GM23338 (cell line): Measurements from ENCODE around the gene CTNNBIP1. TPM values are rescaled to one million over a fixed set of nuclear protein-coding genes. Genes with fewer than 3 reads are reported as not detected.
A peak's percentile ranks its signal among the peaks of the same experiment; 100 is the strongest.

ENCODE experiments used
- ATAC-seq: fragments of 200-7000 bp; cut with Tn5 transposase; 3 replicates; pipeline ENCODE4 v1.9.1; 2020
- DNase-seq: peaks from one replicate; pipeline ENCODE4 v3.0.0-alpha.2; 2015; ENCODE audit warnings: low spot score
- H2AFZ ChIP-seq: fragments of 200-600 bp; sonication (generic); 2 replicates; pipeline ENCODE4 v1.8.0; 2016; ENCODE audit warnings: antibody characterized with exemption, mild to moderate bottlenecking, moderate library complexity
- H3F3A ChIP-seq: fragments of 200-600 bp; sonication (generic); replicated peaks from 2 replicates; pipeline ENCODE4 v1.8.0; 2017; ENCODE audit warnings: antibody characterized with exemption, mixed run types, low read depth
- H3K27ac ChIP-seq: fragments of 200-600 bp; sonication (generic); 2 replicates; pipeline ENCODE4 v1.6.1; 2016; ENCODE audit warnings: low read depth
- H3K27me3 ChIP-seq: fragments of 200-600 bp; sonication (generic); 2 replicates; pipeline ENCODE4 v1.8.0; 2016; ENCODE audit warnings: mild to moderate bottlenecking, mixed run types, moderate library complexity; ENCODE audit not compliant: insufficient read depth
- H3K36me3 ChIP-seq: fragments of 200-600 bp; sonication (generic); 2 replicates; pipeline ENCODE4 v1.8.0; 2016; ENCODE audit warnings: mild to moderate bottlenecking; ENCODE audit not compliant: insufficient read depth
- H3K4me1 ChIP-seq: fragments of 200-600 bp; sonication (generic); 2 replicates; pipeline ENCODE4 v1.8.0; 2016; ENCODE audit warnings: mild to moderate bottlenecking, moderate library complexity; ENCODE audit not compliant: insufficient read depth
- H3K4me2 ChIP-seq: fragments of 200-600 bp; sonication (generic); 2 replicates; pipeline ENCODE4 v1.7.1; 2017; ENCODE audit warnings: mixed run types
- H3K4me3 ChIP-seq: fragments of 200-600 bp; sonication (generic); 2 replicates; pipeline ENCODE4 v1.6.1; 2016; ENCODE audit warnings: mixed run types
- H3K79me2 ChIP-seq: fragments of 200-600 bp; sonication (generic); replicated peaks from 2 replicates; pipeline ENCODE4 v1.8.0; 2017; ENCODE audit warnings: mild to moderate bottlenecking; ENCODE audit not compliant: insufficient read depth
- H3K9me2 ChIP-seq: fragments of 200-600 bp; sonication (generic); 2 replicates; pipeline ENCODE4 v1.8.0; 2017; ENCODE audit not compliant: insufficient read depth
- H4K20me1 ChIP-seq: fragments of 200-600 bp; sonication (generic); replicated peaks from 2 replicates; pipeline ENCODE4 v1.8.0; 2017; ENCODE audit warnings: mild to moderate bottlenecking; ENCODE audit not compliant: insufficient read depth
- H3K27ac Mint-ChIP-seq: 2 replicates; pipeline ENCODE4 v1.8.0; 2020; ENCODE audit warnings: inconsistent platforms, mild to moderate bottlenecking, moderate library complexity, mixed read lengths
- H3K27me3 Mint-ChIP-seq: 3 replicates; pipeline ENCODE4 v1.8.0; 2022; ENCODE audit warnings: low read depth, mild to moderate bottlenecking, moderate library complexity, mixed read lengths, inconsistent platforms; ENCODE audit not compliant: insufficient read depth, poor library complexity
- H3K36me3 Mint-ChIP-seq: 3 replicates; pipeline ENCODE4 v1.8.0; 2021; ENCODE audit warnings: low read depth, mild to moderate bottlenecking, inconsistent platforms, moderate library complexity, mixed read lengths
- H3K4me1 Mint-ChIP-seq: 3 replicates; pipeline ENCODE4 v1.8.0; 2020; ENCODE audit warnings: mild to moderate bottlenecking, inconsistent platforms, mixed read lengths
- H3K4me3 Mint-ChIP-seq: 3 replicates; pipeline ENCODE4 v1.8.0; 2021; ENCODE audit warnings: moderate library complexity, mild to moderate bottlenecking, inconsistent platforms, mixed read lengths
- H3K9me3 Mint-ChIP-seq: 3 replicates; pipeline ENCODE4 v1.8.0; 2020; ENCODE audit warnings: moderate library complexity, mild to moderate bottlenecking, inconsistent platforms, mixed read lengths
- CREB1 ChIP-seq: fragments of 250-450 bp; sonication (Bioruptor Pico); IDR thresholded peaks from 2 replicates; pipeline ENCODE4 v1.5.0; 2020; ENCODE audit warnings: low read depth, mild to moderate bottlenecking, moderate library complexity
- JUNB ChIP-seq: IDR thresholded peaks from one replicate; pipeline ENCODE4 v1.6.1; 2016; ENCODE audit warnings: antibody characterized with exemption; ENCODE audit not compliant: unreplicated experiment
- POLR2AphosphoS5 ChIP-seq: IDR thresholded peaks from 2 replicates; pipeline ENCODE4 v1.6.1; 2016; ENCODE audit warnings: antibody characterized with exemption, low read depth
- REST ChIP-seq: IDR thresholded peaks from one replicate; pipeline ENCODE4 v1.6.1; 2018; ENCODE audit warnings: antibody characterized with exemption; ENCODE audit not compliant: unreplicated experiment
- STAT1 ChIP-seq: IDR thresholded peaks from one replicate; pipeline ENCODE4 v1.6.1; 2016; ENCODE audit warnings: antibody characterized with exemption; ENCODE audit not compliant: unreplicated experiment
- ZNF114 ChIP-seq: fragments of 250-450 bp; sonication (Bioruptor Pico); IDR thresholded peaks from 2 replicates; pipeline ENCODE4 v1.5.0; 2020; ENCODE audit warnings: mild to moderate bottlenecking, moderate library complexity
- ZNF331 ChIP-seq: fragments of 250-450 bp; sonication (Bioruptor Pico); IDR thresholded peaks from 2 replicates; pipeline ENCODE4 v1.5.0; 2020; ENCODE audit warnings: low read depth, mild to moderate bottlenecking, moderate library complexity
- polyA plus RNA-seq: library from polyadenylated mRNA; unstranded; fragments of >200 nt; fragmentation: Nextera tagmentation; extraction: Ambion mirVana; gene quantifications from 2 replicates; pipeline ENCODE4 v1.2.1, GENCODE V29; 2016
- total RNA-seq: library from RNA; depleted of rRNA; stranded (reverse); fragments of >200 nt; shearing (Covaris generic); gene quantifications from 2 replicates; pipeline ENCODE4 v1.2.3, GENCODE V29; 2014
- TF ChIP-seq, protein P1 (sequence below): IDR thresholded peaks from 2 replicates; pipeline ENCODE4 v1.6.1; 2016; ENCODE audit warnings: antibody characterized with exemption
- TF ChIP-seq, protein P2 (sequence below), 2 experiments: fragments of 200-600 bp in 1 of 2; sonication (generic) in 1 of 2; conservative IDR thresholded peaks; 2 replicates each; pipeline versions ENCODE4 v1.5.1 to v1.6.1; 2016 to 2017; ENCODE audit warnings: antibody characterized with exemption in 2 of 2, low read depth in 2 of 2, mild to moderate bottlenecking in 2 of 2, moderate library complexity in 1 of 2
- TF ChIP-seq, protein P3 (sequence below): fragments of 250-450 bp; sonication (Bioruptor Pico); IDR thresholded peaks from 2 replicates; pipeline ENCODE4 v1.5.0; 2020; ENCODE audit warnings: mild to moderate bottlenecking, moderate library complexity

The CTNNBIP1 gene
- total and polyA plus RNA-seq, 2 experiments from 2014 or later: 30.3 to 55.1 TPM

DNA sequence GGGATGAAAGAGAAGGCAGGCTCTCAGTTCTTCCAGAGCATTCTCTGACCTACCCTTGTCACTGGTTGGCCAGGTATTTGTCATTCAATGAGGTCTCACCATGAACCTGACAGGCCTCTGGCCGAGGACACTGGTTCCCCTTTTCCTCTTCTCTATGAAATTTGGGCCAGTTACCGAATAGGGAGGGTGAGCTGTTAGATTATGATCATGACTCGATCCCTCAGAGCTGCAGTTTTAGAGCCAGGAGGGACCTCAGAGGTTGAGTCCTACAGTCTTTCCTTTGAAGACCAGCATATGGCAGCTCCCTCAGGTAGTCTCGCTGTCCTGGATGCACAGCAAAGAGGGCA lies 56.8 kb downstream of the CTNNBIP1 start (continued):
- TF ChIP-seq, protein P1, sequence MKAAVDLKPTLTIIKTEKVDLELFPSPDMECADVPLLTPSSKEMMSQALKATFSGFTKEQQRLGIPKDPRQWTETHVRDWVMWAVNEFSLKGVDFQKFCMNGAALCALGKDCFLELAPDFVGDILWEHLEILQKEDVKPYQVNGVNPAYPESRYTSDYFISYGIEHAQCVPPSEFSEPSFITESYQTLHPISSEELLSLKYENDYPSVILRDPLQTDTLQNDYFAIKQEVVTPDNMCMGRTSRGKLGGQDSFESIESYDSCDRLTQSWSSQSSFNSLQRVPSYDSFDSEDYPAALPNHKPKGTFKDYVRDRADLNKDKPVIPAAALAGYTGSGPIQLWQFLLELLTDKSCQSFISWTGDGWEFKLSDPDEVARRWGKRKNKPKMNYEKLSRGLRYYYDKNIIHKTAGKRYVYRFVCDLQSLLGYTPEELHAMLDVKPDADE: no peak
- no peak for TF ChIP-seq CREB1 (CRISPR knock-in tag)

GRCh38 chr1:9852410-9853248 lies 57.4 kb downstream of the CTNNBIP1 start:
- Histone ChIP-seq H3K4me3 (no peak overlapping the region), H3K4me2 (no peak overlapping the region), H3K9me2 (no peaks in the 10 kb centered on the region), H2AFZ (no peak overlapping the region), H3K79me2 (no peaks in the 10 kb centered on the region), H3K27ac (0 out of 2 replicates have a peak overlapping the region, but pooled peaks have one; percentile 39), H3K4me1 (no peaks in the 10 kb centered on the region; the same call in 1 of the 2 replicates), H3F3A (peaks cover 5% of the 10 kb centered on the region; the same call in 1 of the 2 replicates), H3K36me3 (no peaks in the 10 kb centered on the region), H4K20me1 (no peaks in the 10 kb centered on the region), H3K27me3 (no peaks in the 10 kb centered on the region)
- Mint-ChIP-seq H3K9me3 (peaks cover 7% of the 10 kb centered on the region; the same call in 1 of the 3 replicates), H3K4me3 (no peak overlapping the region), H3K36me3 (peaks cover 18% of the 10 kb centered on the region), H3K4me1 (peaks cover 34% of the 10 kb centered on the region), H3K27ac (no peak overlapping the region), H3K27me3 (peaks cover 2% of the 10 kb centered on the region)
- no peak for TF ChIP-seq REST
- no peak for TF ChIP-seq JUNB
- TF ChIP-seq, protein P2, sequence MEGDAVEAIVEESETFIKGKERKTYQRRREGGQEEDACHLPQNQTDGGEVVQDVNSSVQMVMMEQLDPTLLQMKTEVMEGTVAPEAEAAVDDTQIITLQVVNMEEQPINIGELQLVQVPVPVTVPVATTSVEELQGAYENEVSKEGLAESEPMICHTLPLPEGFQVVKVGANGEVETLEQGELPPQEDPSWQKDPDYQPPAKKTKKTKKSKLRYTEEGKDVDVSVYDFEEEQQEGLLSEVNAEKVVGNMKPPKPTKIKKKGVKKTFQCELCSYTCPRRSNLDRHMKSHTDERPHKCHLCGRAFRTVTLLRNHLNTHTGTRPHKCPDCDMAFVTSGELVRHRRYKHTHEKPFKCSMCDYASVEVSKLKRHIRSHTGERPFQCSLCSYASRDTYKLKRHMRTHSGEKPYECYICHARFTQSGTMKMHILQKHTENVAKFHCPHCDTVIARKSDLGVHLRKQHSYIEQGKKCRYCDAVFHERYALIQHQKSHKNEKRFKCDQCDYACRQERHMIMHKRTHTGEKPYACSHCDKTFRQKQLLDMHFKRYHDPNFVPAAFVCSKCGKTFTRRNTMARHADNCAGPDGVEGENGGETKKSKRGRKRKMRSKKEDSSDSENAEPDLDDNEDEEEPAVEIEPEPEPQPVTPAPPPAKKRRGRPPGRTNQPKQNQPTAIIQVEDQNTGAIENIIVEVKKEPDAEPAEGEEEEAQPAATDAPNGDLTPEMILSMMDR (conservative IDR thresholded peaks at IDR 0.05; ENCODE audit: low read depth in 2 of 2): no peak
- no peak for TF ChIP-seq ZNF114
- no peak for TF ChIP-seq ZNF331 (CRISPR knock-in tag)
- TF ChIP-seq POLR2AphosphoS5: no peak
- TF ChIP-seq, protein P1: no peak
- no peak for TF ChIP-seq STAT1
- TF ChIP-seq, protein P3, sequence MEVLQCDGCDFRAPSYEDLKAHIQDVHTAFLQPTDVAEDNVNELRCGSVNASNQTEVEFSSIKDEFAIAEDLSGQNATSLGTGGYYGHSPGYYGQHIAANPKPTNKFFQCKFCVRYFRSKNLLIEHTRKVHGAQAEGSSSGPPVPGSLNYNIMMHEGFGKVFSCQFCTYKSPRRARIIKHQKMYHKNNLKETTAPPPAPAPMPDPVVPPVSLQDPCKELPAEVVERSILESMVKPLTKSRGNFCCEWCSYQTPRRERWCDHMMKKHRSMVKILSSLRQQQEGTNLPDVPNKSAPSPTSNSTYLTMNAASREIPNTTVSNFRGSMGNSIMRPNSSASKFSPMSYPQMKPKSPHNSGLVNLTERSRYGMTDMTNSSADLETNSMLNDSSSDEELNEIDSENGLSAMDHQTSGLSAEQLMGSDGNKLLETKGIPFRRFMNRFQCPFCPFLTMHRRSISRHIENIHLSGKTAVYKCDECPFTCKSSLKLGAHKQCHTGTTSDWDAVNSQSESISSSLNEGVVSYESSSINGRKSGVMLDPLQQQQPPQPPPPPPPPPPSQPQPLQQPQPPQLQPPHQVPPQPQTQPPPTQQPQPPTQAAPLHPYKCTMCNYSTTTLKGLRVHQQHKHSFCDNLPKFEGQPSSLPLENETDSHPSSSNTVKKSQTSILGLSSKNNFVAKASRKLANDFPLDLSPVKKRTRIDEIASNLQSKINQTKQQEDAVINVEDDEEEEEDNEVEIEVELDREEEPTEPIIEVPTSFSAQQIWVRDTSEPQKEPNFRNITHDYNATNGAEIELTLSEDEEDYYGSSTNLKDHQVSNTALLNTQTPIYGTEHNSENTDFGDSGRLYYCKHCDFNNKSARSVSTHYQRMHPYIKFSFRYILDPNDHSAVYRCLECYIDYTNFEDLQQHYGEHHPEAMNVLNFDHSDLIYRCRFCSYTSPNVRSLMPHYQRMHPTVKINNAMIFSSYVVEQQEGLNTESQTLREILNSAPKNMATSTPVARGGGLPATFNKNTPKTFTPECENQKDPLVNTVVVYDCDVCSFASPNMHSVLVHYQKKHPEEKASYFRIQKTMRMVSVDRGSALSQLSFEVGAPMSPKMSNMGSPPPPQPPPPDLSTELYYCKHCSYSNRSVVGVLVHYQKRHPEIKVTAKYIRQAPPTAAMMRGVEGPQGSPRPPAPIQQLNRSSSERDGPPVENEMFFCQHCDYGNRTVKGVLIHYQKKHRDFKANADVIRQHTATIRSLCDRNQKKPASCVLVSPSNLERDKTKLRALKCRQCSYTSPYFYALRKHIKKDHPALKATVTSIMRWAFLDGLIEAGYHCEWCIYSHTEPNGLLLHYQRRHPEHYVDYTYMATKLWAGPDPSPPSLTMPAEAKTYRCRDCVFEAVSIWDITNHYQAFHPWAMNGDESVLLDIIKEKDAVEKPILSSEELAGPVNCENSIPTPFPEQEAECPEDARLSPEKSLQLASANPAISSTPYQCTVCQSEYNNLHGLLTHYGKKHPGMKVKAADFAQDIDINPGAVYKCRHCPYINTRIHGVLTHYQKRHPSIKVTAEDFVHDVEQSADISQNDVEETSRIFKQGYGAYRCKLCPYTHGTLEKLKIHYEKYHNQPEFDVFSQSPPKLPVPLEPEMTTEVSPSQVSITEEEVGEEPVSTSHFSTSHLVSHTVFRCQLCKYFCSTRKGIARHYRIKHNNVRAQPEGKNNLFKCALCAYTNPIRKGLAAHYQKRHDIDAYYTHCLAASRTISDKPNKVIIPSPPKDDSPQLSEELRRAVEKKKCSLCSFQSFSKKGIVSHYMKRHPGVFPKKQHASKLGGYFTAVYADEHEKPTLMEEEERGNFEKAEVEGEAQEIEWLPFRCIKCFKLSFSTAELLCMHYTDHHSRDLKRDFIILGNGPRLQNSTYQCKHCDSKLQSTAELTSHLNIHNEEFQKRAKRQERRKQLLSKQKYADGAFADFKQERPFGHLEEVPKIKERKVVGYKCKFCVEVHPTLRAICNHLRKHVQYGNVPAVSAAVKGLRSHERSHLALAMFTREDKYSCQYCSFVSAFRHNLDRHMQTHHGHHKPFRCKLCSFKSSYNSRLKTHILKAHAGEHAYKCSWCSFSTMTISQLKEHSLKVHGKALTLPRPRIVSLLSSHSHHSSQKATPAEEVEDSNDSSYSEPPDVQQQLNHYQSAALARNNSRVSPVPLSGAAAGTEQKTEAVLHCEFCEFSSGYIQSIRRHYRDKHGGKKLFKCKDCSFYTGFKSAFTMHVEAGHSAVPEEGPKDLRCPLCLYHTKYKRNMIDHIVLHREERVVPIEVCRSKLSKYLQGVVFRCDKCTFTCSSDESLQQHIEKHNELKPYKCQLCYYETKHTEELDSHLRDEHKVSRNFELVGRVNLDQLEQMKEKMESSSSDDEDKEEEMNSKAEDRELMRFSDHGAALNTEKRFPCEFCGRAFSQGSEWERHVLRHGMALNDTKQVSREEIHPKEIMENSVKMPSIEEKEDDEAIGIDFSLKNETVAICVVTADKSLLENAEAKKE (CRISPR knock-in tag): no peak
- DNase-seq (no peak), ATAC-seq (no peak)
